GM19395 (cell line): ENCODE measurements around the gene MICALL2.

Source experiments
- ATAC-seq: cut with Tn5 transposase; IDR thresholded peaks from one replicate; pipeline ENCODE4 v1.9.1; 2021; ENCODE audit warnings: mild to moderate bottlenecking, moderate library complexity; ENCODE audit not compliant: unreplicated experiment

The MICALL2 gene

GRCh38 chr7:1397491-1398327, 61.6 kb downstream of the MICALL2 start:
- ATAC-seq = no peak

- ATAC-seq = no peak
Observed at GRCh38 chr7:1396195-1396594, 63.1 kb downstream of the MICALL2 start.

- no peak for ATAC-seq
Observed at GRCh38 chr7:1395211-1396070, 63.8 kb downstream of the MICALL2 start.

- ATAC-seq = no peak
Observed at GRCh38 chr7:1394371-1394770, 64.9 kb downstream of the MICALL2 start.

GRCh38 chr7:1393421-1393820, 65.8 kb downstream of the MICALL2 start:
- ATAC-seq = no peak

- no peak for ATAC-seq
Observed at GRCh38 chr7:1392556-1392955, 66.7 kb downstream of the MICALL2 start.

GRCh38 chr7:1391449-1391848, 67.8 kb downstream of the MICALL2 start:
- ATAC-seq = no peak

- ATAC-seq = no peak
Observed at GRCh38 chr7:1388703-1389335, 70.5 kb downstream of the MICALL2 start.

GRCh38 chr7:1388021-1388702, 71.1 kb downstream of the MICALL2 start:
- ATAC-seq = no peak

- no peak for ATAC-seq
Observed at GRCh38 chr7:1387261-1387660, 72.0 kb downstream of the MICALL2 start.

GRCh38 chr7:1386623-1387220, 72.5 kb downstream of the MICALL2 start:
- ATAC-seq = no peak

- ATAC-seq = no peak
Observed at GRCh38 chr7:1385809-1386622, 73.3 kb downstream of the MICALL2 start.

GRCh38 chr7:1385086-1385808, 74.0 kb downstream of the MICALL2 start:
- ATAC-seq = no peak
